CD4-positive, alpha-beta T cell (primary cell): ENCODE results near the gene TEX51. TPM values are rescaled to one million over a fixed set of nuclear protein-coding genes. Genes with fewer than 3 reads are reported as not detected.

Experiments used
- ATAC-seq: fragments of 200-7000 bp; cut with Tn5 transposase; one replicate; pipeline ENCODE4 v1.10.0; 2022; ENCODE audit warnings: mild to moderate bottlenecking; ENCODE audit not compliant: poor library complexity
- CTCF ChIA-PET: fragments of 350-600 bp; sonication (Branson Sonifier 250); formaldehyde crosslinking; loops from one replicate; lab custom pipeline; 2021; ENCODE audit warnings: antibody characterized with exemption, inconsistent platforms; lab: Charles Lee
- POLR2A ChIA-PET: fragments of 350-600 bp; sonication (Branson Sonifier 250); formaldehyde crosslinking; loops from one replicate; lab custom pipeline; 2021; ENCODE audit warnings: antibody characterized with exemption, inconsistent platforms; lab: Charles Lee
- DNase-seq, 14 experiments: peaks; one replicate each; pipeline ENCODE4 v3.0.0-alpha.2; 2013 to 2020; ENCODE audit warnings: mixed read lengths in 2 of 14
- H3K27ac ChIP-seq, 2 donors: one replicate each; pipeline versions ENCODE4 v1.5.1 to v1.7.0; 2013; ENCODE audit warnings: low read length in 2 of 2, low read depth in 1 of 2, mild to moderate bottlenecking in 1 of 2
- H3K27me3 ChIP-seq, 2 experiments: 1 replicate in 1 of 2; 2 replicates in 1 of 2; pipeline versions ENCODE4 v1.6.1 to v1.7.0; 2013; ENCODE audit warnings: low read length in 2 of 2, control low read depth in 1 of 2, mild to moderate bottlenecking in 1 of 2, moderate library complexity in 1 of 2; ENCODE audit not compliant: insufficient read depth in 2 of 2, control insufficient read depth in 1 of 2
- H3K36me3 ChIP-seq: one replicate; pipeline ENCODE4 v1.6.1; 2013; ENCODE audit warnings: low read length, control low read depth; ENCODE audit not compliant: insufficient read depth
- H3K4me1 ChIP-seq: one replicate; pipeline ENCODE4 v1.6.1; 2013; ENCODE audit warnings: low read length, control low read depth; ENCODE audit not compliant: insufficient read depth
- H3K4me3 ChIP-seq: one replicate; pipeline ENCODE4 v1.5.1; 2013; ENCODE audit warnings: mild to moderate bottlenecking, low read length, moderate library complexity
- H3K9me3 ChIP-seq, 2 experiments: 1 replicate in 1 of 2; 2 replicates in 1 of 2; pipeline versions ENCODE4 v1.6.1 to v1.7.0; 2013; ENCODE audit warnings: low read length in 2 of 2, mild to moderate bottlenecking in 2 of 2, control low read depth in 1 of 2, moderate library complexity in 1 of 2; ENCODE audit not compliant: control insufficient read depth in 1 of 2, insufficient read depth in 1 of 2
- H3K27ac Mint-ChIP-seq: one replicate; pipeline ENCODE4 v1.8.0; 2020; ENCODE audit warnings: mixed read lengths
- H3K27me3 Mint-ChIP-seq: one replicate; pipeline ENCODE4 v1.8.0; 2021; ENCODE audit warnings: mixed read lengths
- H3K36me3 Mint-ChIP-seq: one replicate; pipeline ENCODE4 v1.8.0; 2021; ENCODE audit warnings: low read depth, mixed read lengths
- H3K4me1 Mint-ChIP-seq: one replicate; pipeline ENCODE4 v1.8.0; 2021; ENCODE audit warnings: low read depth, mixed read lengths
- H3K4me3 Mint-ChIP-seq: one replicate; pipeline ENCODE4 v1.8.0; 2020; ENCODE audit warnings: mild to moderate bottlenecking, mixed read lengths
- H3K9me3 Mint-ChIP-seq: one replicate; pipeline ENCODE4 v1.8.0; 2020; ENCODE audit warnings: mixed read lengths
- intact Hi-C, 2 experiments: fragments of 100-400 bp; cut with DNase I in 1 of 2; cut with micrococcal nuclease in 1 of 2; formaldehyde crosslinking; loops; one replicate each; pipeline versions ENCODE4 v1.15.1 to v1.9.0; 2023 to 2025; cut with DNase I, micrococcal nuclease
- total RNA-seq, 174 experiments: library from RNA in 2 of 174; stranded (reverse) in 2 of 174; gene quantifications; one replicate each; pipeline ENCODE4 v1.2.3 and lab custom pipeline; 2021 to 2026
- TF ChIP-seq, protein P1 (sequence below): fragments of 200-600 bp; IDR thresholded peaks from one replicate; pipeline ENCODE4 v1.8.0; 2022; ENCODE audit warnings: antibody characterized with exemption, mild to moderate bottlenecking

The TEX51 gene
- total RNA-seq, 2 experiments from 2014 or later, result not detected

DNA sequence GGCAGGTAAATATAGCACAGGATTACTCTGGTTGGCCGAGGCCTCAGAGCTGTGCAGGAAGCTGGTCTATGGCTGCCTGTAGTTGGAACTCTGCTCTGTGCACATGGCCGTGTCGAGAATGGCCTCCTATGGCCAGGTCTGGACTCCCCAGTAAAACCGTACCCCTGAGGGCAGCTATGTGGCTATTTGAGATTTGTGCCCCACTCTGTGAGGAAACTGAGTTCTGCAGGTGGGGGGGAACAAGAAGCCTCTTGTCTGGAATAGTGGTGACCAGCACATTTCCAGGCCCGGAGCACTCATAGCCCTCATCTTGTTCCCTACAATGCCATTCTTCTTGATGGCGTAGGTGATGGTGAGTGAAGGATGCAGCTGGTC is 15.0 kb upstream of the TEX51 start:
- H3K36me3 Mint-ChIP-seq, result no peaks in the 10 kb centered on the region
- peaks cover 5% of the 10 kb centered on the region for H3K4me1 Mint-ChIP-seq
- no peaks in the 10 kb centered on the region for H3K36me3 ChIP-seq
- H3K9me3 ChIP-seq, result peaks cover 0 to 22% of the 10 kb centered on the region in 2 experiments
- no peak overlapping the region for H3K27ac ChIP-seq
- DNase-seq (no peak), ATAC-seq (no peak)
- H3K27me3 ChIP-seq, result peaks cover 0 to 5% of the 10 kb centered on the region in 2 experiments
- ChIA-PET POLR2A (no interaction called here), CTCF (no interaction called here)
- H3K9me3 Mint-ChIP-seq, result no peaks in the 10 kb centered on the region
- H3K4me3 ChIP-seq, result no peak overlapping the region
- intact Hi-C loops, result no loop called here
- H3K27me3 Mint-ChIP-seq, result peaks cover 19% of the 10 kb centered on the region
- no peak overlapping the region for H3K27ac Mint-ChIP-seq
- no peak overlapping the region for H3K4me3 Mint-ChIP-seq
- H3K4me1 ChIP-seq, result peaks cover 11% of the 10 kb centered on the region
- TF ChIP-seq, protein P1, sequence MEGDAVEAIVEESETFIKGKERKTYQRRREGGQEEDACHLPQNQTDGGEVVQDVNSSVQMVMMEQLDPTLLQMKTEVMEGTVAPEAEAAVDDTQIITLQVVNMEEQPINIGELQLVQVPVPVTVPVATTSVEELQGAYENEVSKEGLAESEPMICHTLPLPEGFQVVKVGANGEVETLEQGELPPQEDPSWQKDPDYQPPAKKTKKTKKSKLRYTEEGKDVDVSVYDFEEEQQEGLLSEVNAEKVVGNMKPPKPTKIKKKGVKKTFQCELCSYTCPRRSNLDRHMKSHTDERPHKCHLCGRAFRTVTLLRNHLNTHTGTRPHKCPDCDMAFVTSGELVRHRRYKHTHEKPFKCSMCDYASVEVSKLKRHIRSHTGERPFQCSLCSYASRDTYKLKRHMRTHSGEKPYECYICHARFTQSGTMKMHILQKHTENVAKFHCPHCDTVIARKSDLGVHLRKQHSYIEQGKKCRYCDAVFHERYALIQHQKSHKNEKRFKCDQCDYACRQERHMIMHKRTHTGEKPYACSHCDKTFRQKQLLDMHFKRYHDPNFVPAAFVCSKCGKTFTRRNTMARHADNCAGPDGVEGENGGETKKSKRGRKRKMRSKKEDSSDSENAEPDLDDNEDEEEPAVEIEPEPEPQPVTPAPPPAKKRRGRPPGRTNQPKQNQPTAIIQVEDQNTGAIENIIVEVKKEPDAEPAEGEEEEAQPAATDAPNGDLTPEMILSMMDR, result no peak

DNA sequence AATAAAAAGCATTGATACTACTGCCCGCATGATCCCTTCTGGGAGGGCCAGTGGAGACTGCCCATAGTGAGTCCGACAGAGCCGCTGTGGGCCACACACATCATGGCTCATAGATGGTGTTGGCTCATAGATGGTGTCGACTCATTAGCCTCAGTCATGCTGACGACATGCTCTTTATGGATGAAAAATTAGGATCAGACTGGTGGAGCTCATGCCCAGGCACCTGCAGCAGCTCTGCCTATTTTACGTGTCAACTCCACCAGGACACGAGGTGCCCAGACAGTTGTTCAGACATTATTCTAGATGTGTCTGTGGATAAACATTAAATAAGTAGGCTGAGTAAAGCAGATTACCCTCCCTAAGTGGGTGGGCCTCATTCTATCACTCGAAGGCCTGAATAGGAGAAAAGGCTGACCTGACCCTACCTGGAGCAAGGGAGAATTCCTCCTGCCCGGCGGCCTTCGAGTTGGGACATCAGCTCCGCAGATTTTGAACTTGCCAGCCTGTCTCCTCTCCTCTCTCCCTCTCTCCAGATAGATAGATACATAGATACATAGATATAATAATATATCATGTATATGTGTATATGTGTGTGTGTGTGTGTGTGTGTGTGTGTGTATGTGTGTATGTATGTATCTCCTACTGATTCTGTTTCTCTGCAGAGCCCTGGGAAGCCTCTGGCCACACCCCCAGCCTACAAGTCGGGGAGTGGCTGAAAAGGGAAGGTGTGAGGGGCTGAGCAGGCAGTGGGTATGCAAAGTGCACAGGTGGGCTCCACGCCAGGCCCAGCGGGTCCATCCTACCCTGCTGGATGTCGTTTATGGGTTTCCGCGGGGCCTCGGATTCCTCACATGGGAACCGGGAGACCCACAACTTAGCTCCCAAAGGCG is 13.6 kb upstream of the TEX51 start:
- no peak for ATAC-seq
- H3K27me3 Mint-ChIP-seq, result peaks cover 19% of the 10 kb centered on the region
- intact Hi-C loops, result no loop called here
- ChIA-PET POLR2A (no interaction called here), CTCF (no interaction called here)
- Histone ChIP-seq H3K27ac (no peak overlapping the region), H3K4me1 (peaks cover 11% of the 10 kb centered on the region), H3K9me3 (peaks cover 0 to 17% of the 10 kb centered on the region in 2 experiments), H3K4me3 (no peak overlapping the region), H3K27me3 (peaks cover 0 to 5% of the 10 kb centered on the region in 2 experiments), H3K36me3 (no peaks in the 10 kb centered on the region)
- H3K4me3 Mint-ChIP-seq, result no peak overlapping the region
- H3K9me3 Mint-ChIP-seq, result no peaks in the 10 kb centered on the region
- H3K4me1 Mint-ChIP-seq, result peaks cover 5% of the 10 kb centered on the region
- H3K36me3 Mint-ChIP-seq, result no peaks in the 10 kb centered on the region
- H3K27ac Mint-ChIP-seq, result no peak overlapping the region
- TF ChIP-seq, protein P1, result no peak
- no peak for DNase-seq

DNA sequence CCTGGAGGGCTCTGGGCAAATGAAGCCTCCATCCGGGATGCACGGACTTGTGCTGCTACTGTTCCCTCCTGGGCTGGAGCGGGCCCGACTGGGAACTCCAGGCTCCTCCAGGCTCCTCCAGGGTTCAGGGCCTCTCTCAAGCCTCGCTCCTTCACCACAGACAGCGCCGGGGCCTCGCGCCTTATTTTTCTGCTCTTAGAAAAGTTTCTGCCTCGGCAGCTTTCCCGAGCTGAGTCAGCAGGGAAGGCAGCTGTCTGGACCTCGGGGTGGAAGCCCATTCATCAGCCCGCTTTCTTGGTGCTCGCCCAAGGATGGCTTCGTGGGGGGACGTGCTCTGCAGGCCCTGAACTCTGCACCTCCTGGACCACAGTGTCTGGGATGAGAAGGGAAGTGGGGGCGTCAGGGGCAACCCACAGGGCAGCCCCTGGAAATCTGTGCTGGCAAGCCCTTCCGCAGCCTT is 12.9 kb upstream of the TEX51 start:
- H3K4me3 ChIP-seq, result no peak overlapping the region
- no peak overlapping the region for H3K27ac Mint-ChIP-seq
- H3K27me3 Mint-ChIP-seq, result peaks cover 23% of the 10 kb centered on the region
- intact Hi-C loops, result no loop called here
- no peak overlapping the region for H3K27ac ChIP-seq
- DNase-seq (no peak), ATAC-seq (no peak)
- ChIA-PET CTCF (no interaction called here), POLR2A (no interaction called here)
- no peaks in the 10 kb centered on the region for H3K36me3 ChIP-seq
- H3K9me3 ChIP-seq, result peaks cover 0 to 12% of the 10 kb centered on the region in 2 experiments
- H3K36me3 Mint-ChIP-seq, result no peaks in the 10 kb centered on the region
- no peaks in the 10 kb centered on the region for H3K9me3 Mint-ChIP-seq
- peaks cover 5% of the 10 kb centered on the region for H3K4me1 Mint-ChIP-seq
- no peak overlapping the region for H3K4me3 Mint-ChIP-seq
- H3K4me1 ChIP-seq, result peaks cover 11% of the 10 kb centered on the region
- H3K27me3 ChIP-seq, result peaks cover 0 to 5% of the 10 kb centered on the region in 2 experiments
- TF ChIP-seq, protein P1, result no peak
